BE2C (cell line): ENCODE data around the gene NCBP2L.

Source experiments
- DNase-seq: peaks from one replicate; pipeline ENCODE4 v3.0.0-alpha.2; 2020
- H3K27me3 ChIP-seq: fragments of 250-450 bp; sonication (Bioruptor Pico); 2 replicates; pipeline ENCODE4 v1.5.1; 2020; ENCODE audit warnings: mild to moderate bottlenecking
- H3K36me3 ChIP-seq: fragments of 250-450 bp; sonication (Bioruptor Pico); 2 replicates; pipeline ENCODE4 v1.5.1; 2020; ENCODE audit warnings: mild to moderate bottlenecking
- H3K4me1 ChIP-seq: fragments of 250-450 bp; sonication (Bioruptor Pico); 2 replicates; pipeline ENCODE4 v1.5.1; 2020
- H3K4me3 ChIP-seq: 2 replicates; pipeline ENCODE4 v1.5.1; 2011; ENCODE audit warnings: low read depth, low read length
- H3K9me3 ChIP-seq: fragments of 250-450 bp; sonication (Bioruptor Pico); 2 replicates; pipeline ENCODE4 v1.5.1; 2020
- TF ChIP-seq, protein P1 (sequence below): IDR thresholded peaks from 2 replicates; pipeline ENCODE4 v1.5.1; 2012; ENCODE audit warnings: mild to moderate bottlenecking, low read depth, low read length

NCBP2L gene

DNA sequence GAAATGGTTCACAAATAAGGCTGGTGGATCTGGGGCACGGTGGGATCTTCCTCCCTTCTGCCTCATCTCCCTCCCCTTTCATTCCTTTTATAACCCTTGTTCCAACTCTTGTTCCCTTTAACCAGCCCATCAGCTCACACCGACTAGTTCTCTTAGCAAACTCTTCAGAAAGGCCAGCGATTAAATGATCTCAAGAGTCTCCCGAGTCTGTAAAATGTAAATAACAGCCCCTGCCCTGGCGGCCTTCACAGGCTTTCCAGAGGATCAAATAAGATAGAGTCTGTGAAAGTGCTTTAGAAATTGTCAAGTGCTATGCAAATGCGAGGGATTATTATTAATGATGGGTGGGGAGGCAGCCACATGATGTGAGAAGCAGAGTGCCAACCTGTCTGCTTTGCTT, 29.0 kb upstream of the NCBP2L start:
- Histone ChIP-seq H3K27me3 (no peaks in the 10 kb centered on the region), H3K4me3 (no peak overlapping the region), H3K4me1 (no peaks in the 10 kb centered on the region), H3K36me3 (no peaks in the 10 kb centered on the region), H3K9me3 (no peaks in the 10 kb centered on the region)
- no peak for DNase-seq
- TF ChIP-seq, protein P1, sequence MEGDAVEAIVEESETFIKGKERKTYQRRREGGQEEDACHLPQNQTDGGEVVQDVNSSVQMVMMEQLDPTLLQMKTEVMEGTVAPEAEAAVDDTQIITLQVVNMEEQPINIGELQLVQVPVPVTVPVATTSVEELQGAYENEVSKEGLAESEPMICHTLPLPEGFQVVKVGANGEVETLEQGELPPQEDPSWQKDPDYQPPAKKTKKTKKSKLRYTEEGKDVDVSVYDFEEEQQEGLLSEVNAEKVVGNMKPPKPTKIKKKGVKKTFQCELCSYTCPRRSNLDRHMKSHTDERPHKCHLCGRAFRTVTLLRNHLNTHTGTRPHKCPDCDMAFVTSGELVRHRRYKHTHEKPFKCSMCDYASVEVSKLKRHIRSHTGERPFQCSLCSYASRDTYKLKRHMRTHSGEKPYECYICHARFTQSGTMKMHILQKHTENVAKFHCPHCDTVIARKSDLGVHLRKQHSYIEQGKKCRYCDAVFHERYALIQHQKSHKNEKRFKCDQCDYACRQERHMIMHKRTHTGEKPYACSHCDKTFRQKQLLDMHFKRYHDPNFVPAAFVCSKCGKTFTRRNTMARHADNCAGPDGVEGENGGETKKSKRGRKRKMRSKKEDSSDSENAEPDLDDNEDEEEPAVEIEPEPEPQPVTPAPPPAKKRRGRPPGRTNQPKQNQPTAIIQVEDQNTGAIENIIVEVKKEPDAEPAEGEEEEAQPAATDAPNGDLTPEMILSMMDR = no peak

DNA sequence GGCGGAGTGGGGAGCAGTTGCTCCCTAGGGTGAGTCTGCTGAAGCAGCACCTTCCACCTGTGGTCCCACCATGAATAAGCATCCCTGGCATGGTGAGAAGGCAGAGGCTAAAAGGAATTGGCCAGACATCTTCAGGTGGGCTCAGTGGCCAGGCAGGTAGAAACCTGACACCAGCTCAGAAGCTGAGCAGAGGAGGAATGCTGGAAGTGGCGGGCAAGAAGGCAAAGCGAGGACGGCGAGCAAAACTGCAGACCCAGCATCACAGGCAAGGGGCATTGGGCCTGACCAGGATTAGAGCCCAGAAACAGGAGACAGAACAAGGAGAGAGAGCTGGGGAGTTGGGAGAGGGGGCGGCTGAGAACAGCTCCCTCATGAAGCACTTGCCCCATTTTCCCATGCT, 27.3 kb upstream of the NCBP2L start:
- Histone ChIP-seq H3K27me3 (no peaks in the 10 kb centered on the region), H3K36me3 (no peaks in the 10 kb centered on the region), H3K9me3 (no peaks in the 10 kb centered on the region), H3K4me1 (no peaks in the 10 kb centered on the region), H3K4me3 (no peak overlapping the region)
- TF ChIP-seq, protein P1 = no peak
- DNase-seq = no peak

DNA sequence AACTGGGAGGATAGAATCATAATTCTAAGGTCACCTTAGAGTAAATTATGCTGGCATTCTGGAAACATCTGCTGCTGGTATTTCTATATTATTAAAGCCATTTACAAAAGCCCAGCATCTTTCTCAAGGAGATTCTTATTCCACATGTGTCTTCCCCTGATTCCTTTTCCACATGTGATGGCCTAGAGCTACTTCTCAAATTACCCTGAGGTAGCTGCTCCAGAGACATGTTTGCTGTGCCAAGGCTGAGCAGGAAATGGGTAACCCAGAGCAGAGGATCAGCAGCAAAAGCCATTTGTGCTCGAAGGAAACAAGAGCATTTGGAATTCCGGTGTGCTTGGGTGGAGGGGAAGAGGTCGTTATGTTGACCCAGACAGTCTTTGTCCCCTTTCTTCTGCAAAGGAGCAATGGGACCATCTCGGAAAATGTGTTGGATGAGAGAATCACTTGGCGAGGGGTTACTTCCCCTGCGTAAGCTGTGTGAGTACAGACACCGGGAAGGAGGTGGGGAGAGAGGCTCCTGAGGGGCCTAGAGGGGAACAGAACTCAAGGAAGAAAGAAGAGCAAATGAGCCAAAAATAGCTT, 26.6 kb upstream of the NCBP2L start:
- Histone ChIP-seq H3K4me3 (no peak overlapping the region), H3K4me1 (no peaks in the 10 kb centered on the region), H3K27me3 (no peaks in the 10 kb centered on the region), H3K36me3 (no peaks in the 10 kb centered on the region), H3K9me3 (no peaks in the 10 kb centered on the region)
- no peak for DNase-seq
- TF ChIP-seq, protein P1 = no peak

DNA sequence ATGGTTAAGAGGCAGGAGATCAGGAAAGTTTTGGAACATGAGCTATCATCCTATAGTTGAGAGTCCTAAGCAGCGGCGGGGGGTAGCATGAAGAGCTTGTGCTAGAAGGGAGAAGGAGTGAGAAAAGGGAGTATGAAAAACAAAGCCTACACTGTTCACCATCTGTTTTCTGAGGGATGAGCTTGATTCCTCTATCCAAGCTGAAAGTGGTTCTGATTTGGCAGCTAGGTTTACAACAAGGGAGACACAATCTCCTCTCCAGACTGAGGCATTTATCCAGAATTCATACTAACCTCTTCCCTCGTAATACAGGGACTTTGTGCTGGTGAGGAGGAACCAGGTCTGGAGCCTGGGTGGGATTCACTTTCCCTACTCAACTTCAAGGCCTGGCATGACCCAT, 25.5 kb upstream of the NCBP2L start:
- Histone ChIP-seq H3K36me3 (no peaks in the 10 kb centered on the region), H3K4me1 (no peaks in the 10 kb centered on the region), H3K27me3 (no peaks in the 10 kb centered on the region), H3K4me3 (no peak overlapping the region), H3K9me3 (no peaks in the 10 kb centered on the region)
- TF ChIP-seq, protein P1 = no peak
- DNase-seq = no peak

DNA sequence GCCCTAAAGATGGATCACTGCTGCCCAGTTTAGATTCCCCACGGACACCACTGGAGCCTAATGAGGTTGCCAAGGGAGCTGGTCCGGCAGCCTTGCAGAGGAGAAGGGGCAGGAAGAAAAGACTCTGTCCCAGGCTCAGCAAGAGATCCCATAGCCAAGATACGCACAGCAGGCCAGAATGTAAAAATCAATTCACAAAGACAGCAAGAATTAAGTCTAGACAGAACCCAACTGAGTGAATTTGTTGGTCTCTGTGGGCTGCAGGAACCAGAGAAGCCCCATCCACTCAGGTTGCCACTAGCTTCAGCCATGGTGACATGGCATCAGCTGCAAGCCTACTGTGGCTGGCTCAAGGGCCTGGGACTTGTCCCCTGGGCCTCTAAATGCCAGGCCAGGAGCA, 24.8 kb upstream of the NCBP2L start:
- DNase-seq = no peak
- no peak overlapping the region for H3K4me3 ChIP-seq
- no peaks in the 10 kb centered on the region for H3K4me1 ChIP-seq
- TF ChIP-seq, protein P1 = no peak
- no peaks in the 10 kb centered on the region for H3K27me3 ChIP-seq
- no peaks in the 10 kb centered on the region for H3K9me3 ChIP-seq
- H3K36me3 ChIP-seq = no peaks in the 10 kb centered on the region

DNA sequence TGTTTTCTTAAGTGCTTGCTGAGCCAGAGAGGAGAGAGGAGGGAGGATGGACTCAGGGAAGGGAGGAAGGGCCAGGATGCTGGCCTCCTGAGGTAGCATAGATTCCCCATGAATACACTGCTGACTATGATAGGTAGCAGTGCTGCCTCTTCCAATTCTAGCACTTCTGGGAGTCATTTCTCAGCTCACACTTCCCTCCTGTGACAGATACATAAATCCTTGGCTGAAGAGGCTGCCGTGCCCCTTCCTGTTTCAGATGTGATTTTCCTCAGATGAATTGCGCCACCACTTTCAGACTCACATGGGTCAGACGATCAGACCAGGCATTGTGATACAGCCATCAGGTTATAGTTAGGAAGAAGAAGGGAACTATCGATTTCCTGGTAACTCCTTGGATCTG, 24.3 kb upstream of the NCBP2L start:
- DNase-seq = no peak
- H3K9me3 ChIP-seq = no peaks in the 10 kb centered on the region
- H3K4me1 ChIP-seq = no peaks in the 10 kb centered on the region
- TF ChIP-seq, protein P1 = no peak
- no peaks in the 10 kb centered on the region for H3K27me3 ChIP-seq
- no peaks in the 10 kb centered on the region for H3K36me3 ChIP-seq
- H3K4me3 ChIP-seq = no peak overlapping the region
